ENCODE results near the gene JAKMIP2. TPM values are rescaled to one million over a fixed set of nuclear protein-coding genes. Genes with fewer than 3 reads are reported as not detected.

Gene JAKMIP2
- polyA plus RNA-seq, 1 experiment = 0.02 TPM

GRCh38 chr5:147752666-147753290 lies 29.8 kb downstream of the JAKMIP2 start:
- POLR2A ChIA-PET = no interaction called here
- H3K27me3 ChIP-seq (ENCODE audit: control insufficient read depth, insufficient read depth, low read length) = no peaks in the 10 kb centered on the region
- DNase-seq (ENCODE audit: low read depth, low spot score) = no peak
- CTCF ChIA-PET = no interaction called here
- H3K27ac ChIP-seq (ENCODE audit: low read depth, low read length) = no peak overlapping the region
- no peak for TF ChIP-seq CTCF (IDR thresholded peaks at IDR 0.05; ENCODE audit: low read depth, low read length)
- H3K9me3 ChIP-seq (ENCODE audit: control insufficient read depth, insufficient read depth, low read length) = no peaks in the 10 kb centered on the region
- no peak overlapping the region for H3K4me3 ChIP-seq (ENCODE audit: low read depth, low read length)

- no peaks in the 10 kb centered on the region for H3K27me3 ChIP-seq (ENCODE audit: control insufficient read depth, insufficient read depth, low read length)
- CTCF ChIA-PET = no interaction called here
- no peaks in the 10 kb centered on the region for H3K9me3 ChIP-seq (ENCODE audit: control insufficient read depth, insufficient read depth, low read length)
- no peak overlapping the region for H3K4me3 ChIP-seq (ENCODE audit: low read depth, low read length)
- no peak for DNase-seq (ENCODE audit: low read depth, low spot score)
- no peak for TF ChIP-seq CTCF (IDR thresholded peaks at IDR 0.05; ENCODE audit: low read depth, low read length)
- POLR2A ChIA-PET = no interaction called here
- H3K27ac ChIP-seq (ENCODE audit: low read depth, low read length) = no peak overlapping the region
These were observed 30.5 kb downstream of the JAKMIP2 start for GRCh38 chr5:147752033-147752432.

GRCh38 chr5:147751156-147751830 lies 31.2 kb downstream of the JAKMIP2 start:
- CTCF ChIA-PET = no interaction called here

GRCh38 chr5:147750065-147750464 lies 32.5 kb downstream of the JAKMIP2 start:
- H3K9me3 ChIP-seq (ENCODE audit: control insufficient read depth, insufficient read depth, low read length) = no peaks in the 10 kb centered on the region
- no peak for TF ChIP-seq CTCF (IDR thresholded peaks at IDR 0.05; ENCODE audit: low read depth, low read length)
- ChIA-PET CTCF (no interaction called here), POLR2A (no interaction called here)
- no peaks in the 10 kb centered on the region for H3K27me3 ChIP-seq (ENCODE audit: control insufficient read depth, insufficient read depth, low read length)
- H3K4me3 ChIP-seq (ENCODE audit: low read depth, low read length) = no peak overlapping the region
- DNase-seq (ENCODE audit: low read depth, low spot score) = no peak
- H3K27ac ChIP-seq (ENCODE audit: low read depth, low read length) = no peak overlapping the region

More at GRCh38 chr5:147751156-147751830, 31.2 kb downstream of the JAKMIP2 start:
- H3K27me3 ChIP-seq (ENCODE audit: control insufficient read depth, insufficient read depth, low read length) = no peaks in the 10 kb centered on the region
- no peak for DNase-seq (ENCODE audit: low read depth, low spot score)
- no peaks in the 10 kb centered on the region for H3K9me3 ChIP-seq (ENCODE audit: control insufficient read depth, insufficient read depth, low read length)
- H3K27ac ChIP-seq (ENCODE audit: low read depth, low read length) = no peak overlapping the region
- POLR2A ChIA-PET = no interaction called here
- no peak overlapping the region for H3K4me3 ChIP-seq (ENCODE audit: low read depth, low read length)
- no peak for TF ChIP-seq CTCF (IDR thresholded peaks at IDR 0.05; ENCODE audit: low read depth, low read length)

- CTCF ChIA-PET = no interaction called here
- POLR2A ChIA-PET = no interaction called here
- TF ChIP-seq CTCF (IDR thresholded peaks at IDR 0.05; ENCODE audit: low read depth, low read length) = no peak
- Histone ChIP-seq H3K4me3 (ENCODE audit: low read depth, low read length) (no peak overlapping the region), H3K27me3 (ENCODE audit: control insufficient read depth, insufficient read depth, low read length) (no peaks in the 10 kb centered on the region), H3K27ac (ENCODE audit: low read depth, low read length) (no peak overlapping the region), H3K9me3 (ENCODE audit: control insufficient read depth, insufficient read depth, low read length) (no peaks in the 10 kb centered on the region)
- no peak for DNase-seq (ENCODE audit: low read depth, low spot score)
These were observed 33.9 kb downstream of the JAKMIP2 start for GRCh38 chr5:147748590-147748989.
